K562 (cell line): ENCODE measurements around the gene MMP21. TPM values are rescaled to one million over a fixed set of nuclear protein-coding genes. Genes with fewer than 3 reads are reported as not detected.

ENCODE experiments used
- ATAC-seq: fragments of 200-7000 bp; cut with Tn5 transposase; 3 replicates; pipeline ENCODE4 v1.9.1; 2020; ENCODE audit warnings: moderate library complexity
- BruUV-seq: library from RNA; stranded (reverse); fragments of 400-500 nt; replicated peaks from 2 replicates; lab custom pipeline; 2021; lab: Mats Ljungman, UMichigan
- CTCF ChIA-PET: fragments of 300-600 bp; formaldehyde crosslinking; extraction: SDS; loops from one replicate; lab custom pipeline; 2021; ENCODE audit warnings: low intra/inter-chr PET ratio; lab: Yijun Ruan, JAX
- POLR2A ChIA-PET: fragments of 300-600, 350-650 bp; sonication (Branson Sonifier 250); formaldehyde crosslinking; extraction: SDS; loops from one replicate; lab custom pipeline; 2021; ENCODE audit warnings: antibody characterized with exemption, inconsistent platforms; lab: Yijun Ruan, JAX
- DNase-seq, 4 experiments: peaks; one replicate each; pipeline versions ENCODE4 v3.0.0 to v3.0.0-alpha.2; 2011 to 2018; ENCODE audit warnings: low spot score in 3 of 4, mixed read lengths in 3 of 4; ENCODE audit errors: extremely low read depth in 1 of 4
- FAIRE-seq: peaks from 2 replicates; lab custom pipeline; 2011; peaks lifted over from hg19 to GRCh38; lab: Jason Lieb, UNC
- H2AFZ ChIP-seq: 2 replicates; pipeline ENCODE4 v1.6.0; 2011; ENCODE audit warnings: low read depth, low read length, control low read depth, inconsistent platforms
- H3K27ac ChIP-seq: fragments of 200-600 bp; 3 replicates; pipeline ENCODE4 v1.8.0; 2011; ENCODE audit warnings: low read depth, mild to moderate bottlenecking, control low read depth, inconsistent platforms, low read length, moderate library complexity, mixed read lengths; ENCODE audit errors: extremely low read depth
- H3K27me3 ChIP-seq, 2 experiments: fragments of 300-600 bp in 1 of 2; 2 replicates in 1 of 2; 3 replicates in 1 of 2; pipeline versions ENCODE4 v1.6.0 to v1.8.0; 2011; ENCODE audit warnings: inconsistent platforms in 2 of 2, low read length in 2 of 2, mild to moderate bottlenecking in 1 of 2, mixed read lengths in 1 of 2, moderate library complexity in 1 of 2; ENCODE audit not compliant: control insufficient read depth in 2 of 2, insufficient read depth in 2 of 2
- H3K36me3 ChIP-seq: fragments of 300-600 bp; 3 replicates; pipeline ENCODE4 v1.8.0; 2011; ENCODE audit warnings: mild to moderate bottlenecking, low read length, inconsistent platforms; ENCODE audit not compliant: control insufficient read depth, insufficient read depth
- H3K4me1 ChIP-seq, 2 experiments: fragments of 200-600 bp in 1 of 2; replicated peaks in 1 of 2; 2 replicates in 1 of 2; 3 replicates in 1 of 2; pipeline versions ENCODE4 v1.5.1 to v1.8.0; 2011; ENCODE audit warnings: inconsistent platforms in 2 of 2, low read length in 2 of 2, mild to moderate bottlenecking in 1 of 2, mixed read lengths in 1 of 2, moderate library complexity in 1 of 2; ENCODE audit not compliant: control insufficient read depth in 2 of 2, insufficient read depth in 2 of 2
- H3K4me2 ChIP-seq: 2 replicates; pipeline ENCODE4 v1.6.1; 2011; ENCODE audit warnings: low read length, control low read depth, inconsistent platforms, mixed read lengths; ENCODE audit not compliant: insufficient read depth
- H3K4me3 ChIP-seq: fragments of 200-600 bp; sonication (generic), shearing (Covaris generic); 2 replicates; pipeline ENCODE4 v1.5.1; 2016; ENCODE audit warnings: control low read depth, inconsistent platforms
- H3K79me2 ChIP-seq: fragments of 200-600 bp; 3 replicates; pipeline ENCODE4 v1.8.0; 2011; ENCODE audit warnings: low read length, inconsistent platforms; ENCODE audit not compliant: control insufficient read depth, insufficient read depth
- H3K9ac ChIP-seq, 2 experiments: 2 replicates each; pipeline versions ENCODE4 v1.6.0 to v1.6.1; 2011; ENCODE audit warnings: low read depth in 2 of 2, low read length in 2 of 2, control low read depth in 1 of 2, inconsistent platforms in 1 of 2, mild to moderate bottlenecking in 1 of 2, mixed read lengths in 1 of 2; ENCODE audit not compliant: insufficient read depth in 1 of 2
- H3K9me1 ChIP-seq: one replicate; pipeline ENCODE4 v1.6.0; 2011; ENCODE audit warnings: inconsistent platforms, mild to moderate bottlenecking, low read length, moderate library complexity; ENCODE audit not compliant: control insufficient read depth, insufficient read depth
- H3K9me3 ChIP-seq: replicated peaks from 2 replicates; pipeline ENCODE4 v1.5.1; 2011; ENCODE audit warnings: low read depth, low read length, inconsistent platforms; ENCODE audit not compliant: control insufficient read depth, insufficient read depth
- H4K20me1 ChIP-seq: replicated peaks from 2 replicates; pipeline ENCODE4 v1.6.1; 2011; ENCODE audit warnings: low read length, inconsistent platforms, mixed read lengths; ENCODE audit not compliant: control insufficient read depth, insufficient read depth
- SIX5 ChIP-seq, 2 experiments: IDR thresholded peaks; 2 replicates each; pipeline ENCODE4 v1.6.1; 2011; ENCODE audit warnings: low read length in 2 of 2, borderline replicate concordance in 1 of 2, low read depth in 1 of 2, mild to moderate bottlenecking in 1 of 2, moderate library complexity in 1 of 2; ENCODE audit not compliant: insufficient read depth in 1 of 2
- SMARCA5 ChIP-seq: fragments of 450-650 bp; IDR thresholded peaks from 2 replicates; pipeline ENCODE4 v1.6.1; 2016
- WHSC1 ChIP-seq: IDR thresholded peaks from one replicate; pipeline ENCODE4 v1.6.1; 2012; ENCODE audit warnings: low read length, control low read depth, inconsistent platforms
- ZBED1 ChIP-seq: IDR thresholded peaks from 2 replicates; pipeline ENCODE4 v1.6.1; 2014
- ZNF644 ChIP-seq: fragments of 200-800 bp; sonication (Bioruptor generic); IDR thresholded peaks from 2 replicates; pipeline ENCODE4 v1.6.1; 2016; ENCODE audit warnings: low read depth, missing genetic modification characterization, missing compliant biosample characterization
- ZNF766 ChIP-seq: fragments of 200-800 bp; sonication (Bioruptor generic); conservative IDR thresholded peaks from 2 replicates; pipeline ENCODE4 v1.6.1; 2016; ENCODE audit warnings: missing genetic modification characterization, missing compliant biosample characterization
- WGBS: fragments of 100-300 bp; shearing (Covaris generic); methylation state at CpG from one replicate; pipeline ENCODE4 v1.1.6; 2016; ENCODE audit warnings: low coverage, mixed read lengths; ENCODE audit not compliant: insufficient coverage; ENCODE audit errors: missing lambda C conversion rate; 5-methylcytosine and 5-hydroxymethylcytosine counted together
- in situ Hi-C: fragments of 300-500 bp; cut with MboI; formaldehyde crosslinking; loops from 4 replicates; pipeline ENCODE4 v1.15.0; 2018; ENCODE audit warnings: inconsistent platforms, mixed read lengths
- intact Hi-C: fragments of 100-400 bp; cut with micrococcal nuclease; formaldehyde crosslinking; loops from 2 replicates; pipeline ENCODE4 v1.14.2; 2022
- polyA plus RNA-seq, 8 experiments: library from polyadenylated mRNA; depleted of rRNA in 4 of 8; stranded (reverse) in 5 of 8; unstranded in 3 of 8; fragments of >200 nt; fragmentation: Nextera tagmentation in 2 of 8; fragmentation: Illumina TruSeq in 1 of 8; extraction: Ambion mirVana in 2 of 8; extraction: Trizol in 1 of 8; gene quantifications; 2 replicates each; pipeline versions ENCODE4 v1.2.1 to v1.2.3, GENCODE V29; 2011 to 2014; ENCODE audit warnings: inconsistent platforms in 1 of 8, missing spikeins in 1 of 8
- total RNA-seq, 7 experiments: library from RNA; depleted of rRNA in 6 of 7; stranded (reverse); fragments of >200 nt in 6 of 7; fragmentation: Illumina TruSeq in 2 of 7; extraction: Trizol in 2 of 7; gene quantifications; 2 replicates each; pipeline versions ENCODE4 v1.2.1 to v1.2.3, GENCODE V29; 2011 to 2021; ENCODE audit warnings: low replicate concordance in 1 of 7
- TF ChIP-seq, protein P1 (sequence below): fragments of 200-800 bp; sonication (Bioruptor generic); IDR thresholded peaks from 2 replicates; pipeline ENCODE4 v1.6.1; 2016; ENCODE audit warnings: missing genetic modification characterization, missing compliant biosample characterization

Gene MMP21
- total and polyA plus RNA-seq, 9 of the 15 experiments (the other 6 are each of a cell fraction or from before 2014, with no cell fraction given), result not detected

DNA sequence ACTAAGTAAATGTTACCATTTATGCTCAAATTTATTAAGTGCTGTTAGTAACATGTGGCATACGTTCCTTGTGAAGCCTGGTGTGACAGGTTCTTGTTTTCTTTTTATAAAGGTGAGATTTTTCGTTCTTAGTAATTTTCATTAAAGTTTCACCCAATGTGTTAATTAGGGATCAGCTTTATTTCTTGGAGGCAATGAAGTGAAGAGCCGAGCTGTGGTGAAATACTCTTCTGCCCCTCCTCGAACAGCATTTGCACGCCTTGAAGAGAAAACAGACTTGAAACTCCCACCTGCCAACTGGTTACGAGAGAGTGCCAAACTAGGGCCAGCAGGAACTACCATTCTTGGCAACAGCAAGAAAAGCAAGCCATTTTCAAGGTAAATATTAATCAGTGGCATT lies 54.6 kb downstream of the MMP21 start:
- no peak for ATAC-seq
- H2AFZ ChIP-seq, result no peak overlapping the region
- H3K79me2 ChIP-seq, result peaks cover 22% of the 10 kb centered on the region
- no peak for TF ChIP-seq ZNF766 (CRISPR knock-in tag)
- no peak for TF ChIP-seq WHSC1
- TF ChIP-seq SMARCA5, result no peak
- no peak for TF ChIP-seq ZNF644 (tag)
- TF ChIP-seq SIX5 (IDR thresholded peaks at IDR 0.05; ENCODE audit: borderline replicate concordance in 1 of 2, insufficient read depth in 1 of 2, low read depth in 1 of 2, low read length in 2 of 2), result no peak
- no peak for TF ChIP-seq ZBED1
- TF ChIP-seq, protein P1, sequence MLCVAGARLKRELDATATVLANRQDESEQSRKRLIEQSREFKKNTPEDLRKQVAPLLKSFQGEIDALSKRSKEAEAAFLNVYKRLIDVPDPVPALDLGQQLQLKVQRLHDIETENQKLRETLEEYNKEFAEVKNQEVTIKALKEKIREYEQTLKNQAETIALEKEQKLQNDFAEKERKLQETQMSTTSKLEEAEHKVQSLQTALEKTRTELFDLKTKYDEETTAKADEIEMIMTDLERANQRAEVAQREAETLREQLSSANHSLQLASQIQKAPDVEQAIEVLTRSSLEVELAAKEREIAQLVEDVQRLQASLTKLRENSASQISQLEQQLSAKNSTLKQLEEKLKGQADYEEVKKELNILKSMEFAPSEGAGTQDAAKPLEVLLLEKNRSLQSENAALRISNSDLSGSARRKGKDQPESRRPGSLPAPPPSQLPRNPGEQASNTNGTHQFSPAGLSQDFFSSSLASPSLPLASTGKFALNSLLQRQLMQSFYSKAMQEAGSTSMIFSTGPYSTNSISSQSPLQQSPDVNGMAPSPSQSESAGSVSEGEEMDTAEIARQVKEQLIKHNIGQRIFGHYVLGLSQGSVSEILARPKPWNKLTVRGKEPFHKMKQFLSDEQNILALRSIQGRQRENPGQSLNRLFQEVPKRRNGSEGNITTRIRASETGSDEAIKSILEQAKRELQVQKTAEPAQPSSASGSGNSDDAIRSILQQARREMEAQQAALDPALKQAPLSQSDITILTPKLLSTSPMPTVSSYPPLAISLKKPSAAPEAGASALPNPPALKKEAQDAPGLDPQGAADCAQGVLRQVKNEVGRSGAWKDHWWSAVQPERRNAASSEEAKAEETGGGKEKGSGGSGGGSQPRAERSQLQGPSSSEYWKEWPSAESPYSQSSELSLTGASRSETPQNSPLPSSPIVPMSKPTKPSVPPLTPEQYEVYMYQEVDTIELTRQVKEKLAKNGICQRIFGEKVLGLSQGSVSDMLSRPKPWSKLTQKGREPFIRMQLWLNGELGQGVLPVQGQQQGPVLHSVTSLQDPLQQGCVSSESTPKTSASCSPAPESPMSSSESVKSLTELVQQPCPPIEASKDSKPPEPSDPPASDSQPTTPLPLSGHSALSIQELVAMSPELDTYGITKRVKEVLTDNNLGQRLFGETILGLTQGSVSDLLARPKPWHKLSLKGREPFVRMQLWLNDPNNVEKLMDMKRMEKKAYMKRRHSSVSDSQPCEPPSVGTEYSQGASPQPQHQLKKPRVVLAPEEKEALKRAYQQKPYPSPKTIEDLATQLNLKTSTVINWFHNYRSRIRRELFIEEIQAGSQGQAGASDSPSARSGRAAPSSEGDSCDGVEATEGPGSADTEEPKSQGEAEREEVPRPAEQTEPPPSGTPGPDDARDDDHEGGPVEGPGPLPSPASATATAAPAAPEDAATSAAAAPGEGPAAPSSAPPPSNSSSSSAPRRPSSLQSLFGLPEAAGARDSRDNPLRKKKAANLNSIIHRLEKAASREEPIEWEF (CRISPR knock-in tag), result no peak
- H3K4me1 ChIP-seq, result peaks cover 5 to 6% of the 10 kb centered on the region in 2 experiments; a peak in 4 of 5 replicates
- peak overlapping the region; percentile 99; the same call in 1 of the 2 replicates for H3K4me3 ChIP-seq
- no peak for FAIRE-seq
- H3K9ac ChIP-seq, result peak overlapping the region in 1 of 2 experiments; percentile 33; a peak in 2 of 4 replicates
- no peaks in the 10 kb centered on the region for H3K9me3 ChIP-seq
- H4K20me1 ChIP-seq, result no peaks in the 10 kb centered on the region
- WGBS, result 63% methylated on average over 3 of the region's 6 CpGs
- no peaks in the 10 kb centered on the region for H3K27me3 ChIP-seq
- H3K27ac ChIP-seq, result no peak overlapping the region
- in situ Hi-C loops (no loop called here), intact Hi-C loops (loop anchor here (5.0 kb wide), 1 partner anchor 96 kb away; no protein-coding TSS in a partner anchor)
- BruUV-seq, result no TSS peak
- ChIA-PET POLR2A (interaction anchor here (0.9 kb wide), 1 partner anchor 10 kb away, joined by 3 read pairs; no protein-coding TSS in a partner anchor), CTCF (no interaction called here)
- no peaks in the 10 kb centered on the region for H3K9me1 ChIP-seq
- H3K36me3 ChIP-seq, result peaks cover 49% of the 10 kb centered on the region
- peak overlapping the region; percentile 95; the same call in 1 of the 2 replicates for H3K4me2 ChIP-seq
- no peak for DNase-seq
